Measurements from ENCODE around the gene ABCA8. TPM values are rescaled to one million over a fixed set of nuclear protein-coding genes. Genes with fewer than 3 reads are reported as not detected.

Gene ABCA8
- total and polyA plus RNA-seq, 8 donors: 0.88 to 9.8 (median 2.9) TPM

- DNase-seq (no peak), FAIRE-seq (no peak), ATAC-seq (peak in 1 of 4 donors; percentile 14)
- intact Hi-C loops (cut with DNase I): no loop called here
- Histone ChIP-seq H3K27ac (no peak overlapping the region), H3K4me3 (no peak overlapping the region), H3K9me3 (no peaks in the 10 kb centered on the region), H3K4me1 (no peaks in the 10 kb centered on the region), H3K27me3 (no peaks in the 10 kb centered on the region), H3K36me3 (no peaks in the 10 kb centered on the region)
- no peak for TF ChIP-seq CTCF (IDR thresholded peaks at IDR 0.05)
- WGBS, 2 donors: 71 to 72% methylated on average over 2 of the region's 2 CpGs
Observed at GRCh38 chr17:68835071-68835470, 120.1 kb downstream of the ABCA8 start.

- no peaks in the 10 kb centered on the region for H3K27me3 ChIP-seq
- FAIRE-seq (no peak), ATAC-seq (no peak), DNase-seq (no peak)
- H3K27ac ChIP-seq: no peak overlapping the region
- H3K4me3 ChIP-seq: no peak overlapping the region
- H3K9me3 ChIP-seq: no peaks in the 10 kb centered on the region
- no peak for TF ChIP-seq CTCF (IDR thresholded peaks at IDR 0.05)
- no peaks in the 10 kb centered on the region for H3K4me1 ChIP-seq
- 86 to 95% methylated on average over 2 of the region's 2 CpGs for WGBS, 2 donors
- intact Hi-C loops (cut with DNase I): no loop called here
- no peaks in the 10 kb centered on the region for H3K36me3 ChIP-seq
Observed at GRCh38 chr17:68834328-68834836, 120.8 kb downstream of the ABCA8 start.

- peak in 2 of 4 donors; percentile 53 to 70 for ATAC-seq
- Histone ChIP-seq H3K27ac (no peak overlapping the region), H3K27me3 (no peaks in the 10 kb centered on the region), H3K9me3 (no peaks in the 10 kb centered on the region), H3K4me3 (no peak overlapping the region), H3K4me1 (no peaks in the 10 kb centered on the region), H3K36me3 (no peaks in the 10 kb centered on the region)
- 59 to 73% methylated on average over 2 of the region's 2 CpGs for WGBS, 2 donors
- no peak for FAIRE-seq
- intact Hi-C loops (cut with DNase I): no loop called here
- DNase-seq: peak in 1 of 6 donors; percentile 40
- no peak for TF ChIP-seq CTCF (IDR thresholded peaks at IDR 0.05)
Observed at GRCh38 chr17:68832109-68832802, 122.9 kb downstream of the ABCA8 start.

- WGBS, 2 donors: 74 to 89% methylated on average over 7 of the region's 7 CpGs
- Histone ChIP-seq H3K9me3 (no peaks in the 10 kb centered on the region), H3K27me3 (no peaks in the 10 kb centered on the region), H3K4me1 (no peaks in the 10 kb centered on the region), H3K36me3 (no peaks in the 10 kb centered on the region), H3K4me3 (no peak overlapping the region), H3K27ac (no peak overlapping the region)
- FAIRE-seq (no peak), DNase-seq (no peak), ATAC-seq (no peak)
- intact Hi-C loops (cut with DNase I): no loop called here
- TF ChIP-seq CTCF (IDR thresholded peaks at IDR 0.05): no peak
Observed at GRCh38 chr17:68831170-68831569, 124.0 kb downstream of the ABCA8 start.

- Histone ChIP-seq H3K9me3 (no peaks in the 10 kb centered on the region), H3K27ac (no peak overlapping the region), H3K4me3 (no peak overlapping the region), H3K36me3 (no peaks in the 10 kb centered on the region), H3K4me1 (no peaks in the 10 kb centered on the region), H3K27me3 (no peaks in the 10 kb centered on the region)
- no peak for DNase-seq
- ATAC-seq: no peak
- WGBS, 2 donors: 69 to 70% methylated on average over 2 of the region's 2 CpGs
- FAIRE-seq: no peak
- intact Hi-C loops (cut with DNase I): no loop called here
- TF ChIP-seq CTCF (IDR thresholded peaks at IDR 0.05): no peak
Observed at GRCh38 chr17:68830313-68830712, 124.9 kb downstream of the ABCA8 start.

Data from pancreas (tissue), 10 donors.